Natural killer cell treated with Interleukin-12 subunit alpha and Interleukin-12 subunit beta and Interleukin-15 and Interleukin-18, amount 100 ng/mL, for 72 hours (primary cell): Measurements from ENCODE around the gene MTHFD2L. TPM values are rescaled to one million over a fixed set of nuclear protein-coding genes. Genes with fewer than 3 reads are reported as not detected.

Experiments
- ATAC-seq, 2 donors: fragments of 150-1000 bp; cut with Tn5 transposase in 1 of 2; sonication (Bioruptor Pico), chemical (Tn5 transposase) in 1 of 2; 2 replicates each; pipeline ENCODE4 v1.10.0; 2021
- DNase-seq: peaks from one replicate; pipeline ENCODE4 v3.0.0; 2022; ENCODE audit warnings: low spot score
- H3K27ac Mint-ChIP-seq, 2 donors: 1 replicate in 1 of 2; 2 replicates in 1 of 2; pipeline ENCODE4 v1.8.0; 2022; ENCODE audit warnings: mixed read lengths in 2 of 2, mild to moderate bottlenecking in 1 of 2, moderate library complexity in 1 of 2
- H3K27me3 Mint-ChIP-seq, 2 donors: 1 replicate in 1 of 2; 2 replicates in 1 of 2; pipeline ENCODE4 v1.8.0; 2022; ENCODE audit warnings: mixed read lengths in 2 of 2
- H3K36me3 Mint-ChIP-seq: one replicate; pipeline ENCODE4 v1.8.0; 2022; ENCODE audit warnings: mixed read lengths
- H3K4me1 Mint-ChIP-seq, 2 donors: 1 replicate in 1 of 2; 2 replicates in 1 of 2; pipeline ENCODE4 v1.8.0; 2022; ENCODE audit warnings: low read depth in 2 of 2, mixed read lengths in 2 of 2, mild to moderate bottlenecking in 1 of 2
- H3K4me3 Mint-ChIP-seq: one replicate; pipeline ENCODE4 v1.8.0; 2022; ENCODE audit warnings: mixed read lengths
- H3K9me3 Mint-ChIP-seq: 2 replicates; pipeline ENCODE4 v1.8.0; 2022; ENCODE audit warnings: mixed read lengths
- total RNA-seq, 2 donors: library from RNA; stranded (reverse); gene quantifications; one replicate each; pipeline ENCODE4 v1.2.3, GENCODE V29; 2022

MTHFD2L gene
- total RNA-seq, 2 donors from 2014 or later = 8.4 to 14.5 TPM

DNA sequence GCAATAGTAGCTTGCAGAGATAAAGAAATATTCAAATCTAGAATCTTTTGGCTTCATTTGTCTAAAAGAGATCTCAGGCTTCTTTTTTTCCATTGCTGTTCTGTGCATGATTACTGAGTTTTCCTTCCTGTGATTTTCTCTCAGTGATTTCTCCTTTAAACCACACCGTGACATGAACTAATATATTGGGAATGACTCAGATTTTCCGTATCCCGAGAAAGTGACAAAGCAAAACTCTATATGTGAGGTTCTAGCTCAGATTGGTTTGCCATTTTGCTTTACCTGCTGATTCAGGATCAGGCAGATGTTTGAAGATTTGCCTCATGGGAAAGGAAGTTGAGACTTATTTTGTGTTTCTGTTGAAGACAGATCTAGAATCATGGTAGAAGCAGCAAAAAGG lies 59.4 kb downstream of the MTHFD2L start:
- no peak overlapping the region for H3K27ac Mint-ChIP-seq
- peaks cover 16% of the 10 kb centered on the region for H3K36me3 Mint-ChIP-seq

DNA sequence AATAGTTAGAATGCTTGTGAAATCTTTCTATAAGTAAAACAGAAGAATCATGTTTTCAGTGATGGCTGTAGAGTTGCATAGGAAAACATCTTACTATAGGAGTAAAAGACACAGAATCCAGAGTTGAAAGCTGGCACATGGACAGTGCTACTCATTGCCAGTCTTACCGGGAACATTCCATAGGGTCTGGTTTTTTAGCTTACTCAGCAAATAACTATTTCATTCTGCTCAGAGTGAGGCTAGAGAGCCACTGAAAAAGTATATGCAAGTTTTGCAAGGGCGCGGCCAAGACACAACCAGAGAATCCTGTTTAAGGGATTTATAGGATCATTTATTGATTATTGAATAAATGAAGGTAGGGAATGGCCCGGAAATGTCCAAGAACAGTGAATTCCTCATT lies 60.3 kb downstream of the MTHFD2L start:
- DNase-seq = no peak
- Mint-ChIP-seq H3K4me1 (peaks cover 0 to 5% of the 10 kb centered on the region in 2 donors), H3K9me3 (no peaks in the 10 kb centered on the region)

More for the DNA sequence above, 59.4 kb downstream of the MTHFD2L start:
- no peak overlapping the region for H3K4me3 Mint-ChIP-seq
- H3K9me3 Mint-ChIP-seq = peaks cover 2% of the 10 kb centered on the region
- ATAC-seq (no peak), DNase-seq (no peak)
- H3K27me3 Mint-ChIP-seq = no peaks in the 10 kb centered on the region
- H3K4me1 Mint-ChIP-seq = peaks cover 0 to 5% of the 10 kb centered on the region in 2 donors

DNA sequence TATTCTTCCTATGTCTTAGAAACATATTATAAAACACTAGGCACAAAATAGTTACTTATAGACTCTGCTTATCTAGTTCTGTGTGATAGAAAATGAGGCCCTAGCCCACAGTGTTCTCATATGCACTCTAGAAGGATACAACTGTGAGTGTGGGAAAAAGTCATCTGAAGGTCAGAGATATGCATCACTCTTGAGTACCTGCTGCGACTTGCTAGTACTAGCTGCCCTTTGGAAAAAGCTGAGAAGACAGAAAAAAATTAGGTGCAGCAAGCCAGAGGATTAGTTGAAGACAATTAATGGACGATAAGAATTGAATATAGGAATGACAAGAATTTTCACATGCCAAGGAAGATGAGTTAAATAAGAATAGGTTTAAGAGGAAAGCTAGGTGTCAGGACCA lies 61.3 kb downstream of the MTHFD2L start:
- Mint-ChIP-seq H3K27ac (no peak overlapping the region), H3K36me3 (peaks cover 3% of the 10 kb centered on the region), H3K9me3 (no peaks in the 10 kb centered on the region), H3K4me1 (peaks cover 3 to 11% of the 10 kb centered on the region in 2 donors), H3K4me3 (no peak overlapping the region), H3K27me3 (peaks cover 0 to 4% of the 10 kb centered on the region in 2 donors)
- ATAC-seq = no peak
- DNase-seq = no peak

More for the DNA sequence above, 60.3 kb downstream of the MTHFD2L start:
- H3K27me3 Mint-ChIP-seq = no peaks in the 10 kb centered on the region
- H3K4me3 Mint-ChIP-seq = no peak overlapping the region
- no peak overlapping the region for H3K27ac Mint-ChIP-seq
- no peak for ATAC-seq
- peaks cover 8% of the 10 kb centered on the region for H3K36me3 Mint-ChIP-seq

GRCh38 chr4:74223098-74223497 lies 65.2 kb downstream of the MTHFD2L start:
- Mint-ChIP-seq H3K27me3 (peaks cover 0 to 9% of the 10 kb centered on the region in 2 donors), H3K27ac (no peak overlapping the region), H3K4me1 (peaks cover 3 to 16% of the 10 kb centered on the region in 2 donors), H3K4me3 (no peak overlapping the region), H3K36me3 (peaks cover 11% of the 10 kb centered on the region), H3K9me3 (no peaks in the 10 kb centered on the region)
- no peak for DNase-seq
- ATAC-seq = no peak

DNA sequence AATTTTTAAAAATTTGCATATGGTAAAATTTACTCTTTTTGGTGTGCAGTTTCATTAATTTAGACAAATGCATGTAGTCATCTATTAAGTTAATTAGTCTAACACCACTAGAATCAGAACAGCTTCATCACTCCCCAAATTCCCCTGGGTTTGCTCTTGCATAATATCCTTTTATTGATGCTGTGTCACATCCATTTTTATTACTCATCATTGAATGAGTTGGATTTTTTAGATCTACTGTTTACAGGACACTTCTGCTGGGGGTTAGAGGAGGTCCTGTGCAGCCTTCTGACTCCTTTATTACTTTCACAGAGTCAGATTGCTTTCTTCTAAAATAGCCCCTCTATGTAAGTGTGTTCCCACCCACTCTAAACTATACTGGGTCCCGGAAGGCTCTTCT lies 65.9 kb downstream of the MTHFD2L start:
- H3K9me3 Mint-ChIP-seq = no peaks in the 10 kb centered on the region
- no peak for DNase-seq
- H3K27me3 Mint-ChIP-seq = peaks cover 0 to 9% of the 10 kb centered on the region in 2 donors
- H3K27ac Mint-ChIP-seq = peak overlapping the region; percentile 23 to 44
- ATAC-seq = no peak
- H3K4me1 Mint-ChIP-seq = peaks cover 7 to 22% of the 10 kb centered on the region in 2 donors
- H3K36me3 Mint-ChIP-seq = peaks cover 11% of the 10 kb centered on the region
- H3K4me3 Mint-ChIP-seq = no peak overlapping the region

DNA sequence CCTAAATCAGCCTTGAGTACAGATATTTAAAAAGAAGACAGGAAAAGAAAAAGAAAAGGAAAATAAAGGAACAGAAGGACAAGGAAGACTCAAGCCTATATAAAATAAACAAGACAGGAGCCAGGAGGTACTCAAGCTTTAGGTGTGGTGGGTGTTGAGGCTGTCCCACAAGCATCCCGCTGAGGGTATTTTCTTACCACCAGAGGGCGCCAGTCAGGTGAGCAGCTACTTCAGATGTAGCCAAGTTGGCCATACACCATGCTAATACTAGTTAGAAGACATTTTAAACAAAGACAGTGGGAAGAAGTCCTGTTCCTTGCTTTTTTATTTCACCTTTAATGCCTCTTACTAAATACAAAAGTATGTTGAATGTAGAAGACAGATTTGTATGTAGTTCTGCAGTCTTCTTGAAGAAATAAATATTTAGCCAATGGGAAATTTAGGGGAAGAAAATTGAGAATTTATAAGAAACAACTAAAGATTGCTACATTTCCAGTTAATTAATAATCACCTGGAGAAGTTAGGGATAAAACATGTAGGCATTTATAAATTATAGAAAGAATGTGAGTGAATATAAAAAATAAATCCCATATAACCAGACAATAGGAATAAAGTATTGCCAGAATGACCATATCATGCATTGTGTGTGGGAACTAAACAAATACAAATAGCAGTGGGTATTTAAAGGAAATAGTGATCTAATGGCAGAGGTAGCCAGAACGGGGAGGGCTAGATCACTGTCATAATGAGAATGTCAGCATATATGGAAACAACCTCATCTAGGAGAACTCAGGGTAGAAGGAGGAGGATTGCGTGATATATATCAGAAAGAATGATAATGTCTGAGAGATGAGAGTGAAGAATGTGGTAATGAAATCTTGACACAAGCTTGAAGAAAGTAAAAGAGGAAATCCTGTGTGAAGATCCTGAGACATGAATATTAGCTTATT lies 71.0 kb downstream of the MTHFD2L start:
- peaks cover 0 to 8% of the 10 kb centered on the region in 2 donors for H3K27me3 Mint-ChIP-seq
- DNase-seq (peak; percentile 81), ATAC-seq (peak; percentile 70 to 75)
- peak overlapping the region; percentile 34 to 79 for H3K27ac Mint-ChIP-seq
- peaks cover 13 to 28% of the 10 kb centered on the region in 2 donors for H3K4me1 Mint-ChIP-seq
- peaks cover 10% of the 10 kb centered on the region for H3K36me3 Mint-ChIP-seq
- H3K9me3 Mint-ChIP-seq = no peaks in the 10 kb centered on the region
- peak overlapping the region; percentile 36 for H3K4me3 Mint-ChIP-seq

DNA sequence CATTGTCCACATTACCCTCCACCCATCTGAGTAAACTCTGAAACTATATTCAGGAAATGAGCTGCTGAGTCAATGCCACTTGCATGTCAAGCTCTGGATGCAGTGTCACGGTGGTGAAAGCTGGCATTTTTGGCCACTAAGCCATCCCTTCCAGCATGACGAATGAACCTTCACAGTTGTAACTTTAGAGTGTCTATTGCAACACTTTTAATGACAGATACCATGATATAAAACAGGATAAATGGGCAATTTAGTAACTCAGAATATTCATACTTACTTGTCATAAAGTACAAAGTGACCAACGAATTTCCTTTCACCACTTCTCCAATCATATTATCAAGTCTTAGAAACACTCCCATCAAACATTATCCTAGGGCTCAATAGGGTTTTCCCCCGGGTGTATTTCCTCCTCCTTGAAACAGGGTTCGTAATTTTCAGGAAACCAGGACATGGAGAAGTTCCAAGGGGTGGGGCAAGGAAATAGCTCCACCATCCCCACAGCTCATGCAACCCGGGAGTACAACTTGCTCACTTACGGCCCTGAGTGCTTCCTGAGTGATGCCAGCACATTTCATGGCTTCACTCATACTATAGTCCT lies 73.1 kb downstream of the MTHFD2L start:
- H3K36me3 Mint-ChIP-seq = no peaks in the 10 kb centered on the region
- H3K4me3 Mint-ChIP-seq = peak overlapping the region; percentile 36
- H3K27me3 Mint-ChIP-seq = no peaks in the 10 kb centered on the region
- ATAC-seq (peak; percentile 87 to 92), DNase-seq (peak; percentile 64)
- H3K4me1 Mint-ChIP-seq = peaks cover 16 to 31% of the 10 kb centered on the region in 2 donors
- H3K9me3 Mint-ChIP-seq = no peaks in the 10 kb centered on the region
- H3K27ac Mint-ChIP-seq = peak overlapping the region; percentile 79 to 82

DNA sequence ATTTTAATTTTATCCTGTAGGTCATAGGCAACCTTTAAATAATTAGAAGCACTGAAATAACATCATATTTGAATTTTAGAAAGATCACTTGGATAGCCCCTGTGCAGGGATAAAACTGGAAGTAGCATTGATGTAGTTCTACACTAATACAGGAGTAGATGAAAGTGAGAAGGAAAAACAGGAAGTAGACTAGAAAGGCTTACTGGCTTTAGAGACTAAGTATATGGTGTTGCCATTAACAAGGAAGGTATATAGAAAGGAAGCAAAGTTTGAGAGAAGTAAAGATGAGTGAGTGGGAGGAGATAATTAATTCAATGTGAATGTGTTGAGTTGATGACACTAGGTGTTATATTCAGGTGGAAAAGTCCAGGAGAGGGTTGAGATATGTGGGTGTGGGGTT lies 77.2 kb downstream of the MTHFD2L start:
- no peak overlapping the region for H3K27ac Mint-ChIP-seq

GRCh38 chr4:74237425-74237966 lies 79.6 kb downstream of the MTHFD2L start:
- no peak for DNase-seq
- Mint-ChIP-seq H3K9me3 (no peaks in the 10 kb centered on the region), H3K36me3 (no peaks in the 10 kb centered on the region), H3K27ac (no peak overlapping the region), H3K27me3 (no peaks in the 10 kb centered on the region), H3K4me3 (peak overlapping the region; percentile 54), H3K4me1 (peaks cover 4 to 11% of the 10 kb centered on the region in 2 donors)
- no peak for ATAC-seq

More for the DNA sequence above, 77.2 kb downstream of the MTHFD2L start:
- DNase-seq (no peak), ATAC-seq (no peak)
- Mint-ChIP-seq H3K4me3 (no peak overlapping the region), H3K9me3 (no peaks in the 10 kb centered on the region), H3K4me1 (peaks cover 4 to 17% of the 10 kb centered on the region in 2 donors), H3K27me3 (no peaks in the 10 kb centered on the region), H3K36me3 (no peaks in the 10 kb centered on the region)

- no peak for DNase-seq
- no peaks in the 10 kb centered on the region for H3K9me3 Mint-ChIP-seq
- H3K27ac Mint-ChIP-seq = no peak overlapping the region
- H3K4me3 Mint-ChIP-seq = no peak overlapping the region
- no peaks in the 10 kb centered on the region for H3K36me3 Mint-ChIP-seq
- no peaks in the 10 kb centered on the region for H3K27me3 Mint-ChIP-seq
- H3K4me1 Mint-ChIP-seq = peaks cover 0 to 5% of the 10 kb centered on the region in 2 donors
- peak in 1 of 2 donors; percentile 72 for ATAC-seq
Observed at GRCh38 chr4:74244049-74244448, 86.1 kb downstream of the MTHFD2L start.

- no peaks in the 10 kb centered on the region for H3K27me3 Mint-ChIP-seq
- no peaks in the 10 kb centered on the region for H3K4me1 Mint-ChIP-seq
- H3K36me3 Mint-ChIP-seq = peaks cover 27% of the 10 kb centered on the region
- H3K9me3 Mint-ChIP-seq = peaks cover 13% of the 10 kb centered on the region
- DNase-seq (no peak), ATAC-seq (no peak)
- H3K27ac Mint-ChIP-seq = no peak overlapping the region
- H3K4me3 Mint-ChIP-seq = no peak overlapping the region
Observed at GRCh38 chr4:74252933-74253332, 95.0 kb downstream of the MTHFD2L start.

GRCh38 chr4:74254386-74254785 lies 96.5 kb downstream of the MTHFD2L start:
- Mint-ChIP-seq H3K4me3 (no peak overlapping the region), H3K4me1 (no peaks in the 10 kb centered on the region), H3K27me3 (no peaks in the 10 kb centered on the region), H3K36me3 (peaks cover 27% of the 10 kb centered on the region), H3K27ac (no peak overlapping the region), H3K9me3 (peaks cover 13% of the 10 kb centered on the region)
- no peak for DNase-seq
- ATAC-seq = no peak

- no peak for DNase-seq
- H3K27me3 Mint-ChIP-seq = no peaks in the 10 kb centered on the region
- no peak for ATAC-seq
- no peaks in the 10 kb centered on the region for H3K4me1 Mint-ChIP-seq
- H3K27ac Mint-ChIP-seq = no peak overlapping the region
- peaks cover 13% of the 10 kb centered on the region for H3K9me3 Mint-ChIP-seq
- peaks cover 23% of the 10 kb centered on the region for H3K36me3 Mint-ChIP-seq
- no peak overlapping the region for H3K4me3 Mint-ChIP-seq
Observed at GRCh38 chr4:74255096-74255495, 97.2 kb downstream of the MTHFD2L start.

GRCh38 chr4:74258963-74259362 lies 101.0 kb downstream of the MTHFD2L start:
- H3K4me3 Mint-ChIP-seq = no peak overlapping the region
- no peak overlapping the region for H3K27ac Mint-ChIP-seq
- DNase-seq (no peak), ATAC-seq (no peak)
- H3K36me3 Mint-ChIP-seq = no peaks in the 10 kb centered on the region
- H3K27me3 Mint-ChIP-seq = no peaks in the 10 kb centered on the region
- no peaks in the 10 kb centered on the region for H3K4me1 Mint-ChIP-seq
- H3K9me3 Mint-ChIP-seq = no peaks in the 10 kb centered on the region
